Heart left ventricle (tissue), 13 donors: Measurements from ENCODE around the gene ZNF740.
"Not testable (repeated sequence)": the region's sequence is repeated elsewhere in the genome, so short reads cannot be mapped to it uniquely, and the experiment has no call there.

ENCODE experiments used
- POLR2A ChIP-seq, 2 donors: fragments of 450-650 bp; IDR thresholded peaks; one replicate each; pipeline ENCODE4 v1.6.1; 2017; ENCODE audit warnings: antibody characterized with exemption in 2 of 2, mild to moderate bottlenecking in 2 of 2, moderate library complexity in 2 of 2
- TF ChIP-seq, protein P1 (sequence below), 12 donors: fragments of 200-600 bp; sonication (generic) in 4 of 12; IDR thresholded peaks; one replicate each; pipeline versions ENCODE4 v1.5.0 to v1.8.0; 2018 to 2022; ENCODE audit warnings: antibody characterized with exemption in 12 of 12, mild to moderate bottlenecking in 5 of 12
- donor health status: ischemic (EF 13 %, LVEDD 7.1; RV severe dilation, severe dysfunction).
- donor health status: DM: no; HTN: yes; CAD: no.
- donor health status: DM: no; HTN: no; CAD: no.
- donor health status: ischemic (EF 25% LVEDD 6.9; RV normal size, moderate dysfunction).
- donor health status: ischemic (EF 25% LVEDD 5.7; RV mildly dilated, moderate dysfunction).
- donor health status: ischemic (EF 35%, LVEDD 5.7; RV mildly dilated, moderate dysfunction).
- donor health status: nonischemic (EF 11% LVEDD 7.7; RV severe dilation, severe dysfunction).
- donor health status: DM: yes; HTN: yes; CAD: no.
- donor health status: PGD.
- donor health status: ischemic (EF 29% LVEDD 5.4; RV normal size, mild dysfunction).
- donor health status: nonischemic (EF 23%, LVEDD 6.1; RV moderate dilation, normal function).

DNA sequence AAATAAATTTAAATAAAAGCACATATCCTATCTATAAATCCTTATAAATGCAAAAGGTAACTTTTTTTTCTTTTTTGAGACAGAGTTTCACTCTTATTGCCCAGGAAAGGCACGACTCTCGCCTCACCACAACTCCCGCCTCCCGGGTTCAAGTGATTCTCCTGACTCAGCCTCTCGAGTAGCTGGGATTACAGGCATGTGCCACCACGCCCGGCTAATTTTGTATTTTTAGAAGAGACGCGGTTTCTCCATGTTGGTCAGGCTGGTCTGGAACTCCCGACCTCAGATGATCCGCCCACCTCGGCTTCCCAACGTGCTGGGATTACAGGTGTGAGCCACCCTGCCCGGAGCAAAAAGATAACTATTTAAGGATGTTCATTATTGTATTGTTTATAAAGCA, 1.7 kb upstream of the ZNF740 start:
- TF ChIP-seq, protein P1, sequence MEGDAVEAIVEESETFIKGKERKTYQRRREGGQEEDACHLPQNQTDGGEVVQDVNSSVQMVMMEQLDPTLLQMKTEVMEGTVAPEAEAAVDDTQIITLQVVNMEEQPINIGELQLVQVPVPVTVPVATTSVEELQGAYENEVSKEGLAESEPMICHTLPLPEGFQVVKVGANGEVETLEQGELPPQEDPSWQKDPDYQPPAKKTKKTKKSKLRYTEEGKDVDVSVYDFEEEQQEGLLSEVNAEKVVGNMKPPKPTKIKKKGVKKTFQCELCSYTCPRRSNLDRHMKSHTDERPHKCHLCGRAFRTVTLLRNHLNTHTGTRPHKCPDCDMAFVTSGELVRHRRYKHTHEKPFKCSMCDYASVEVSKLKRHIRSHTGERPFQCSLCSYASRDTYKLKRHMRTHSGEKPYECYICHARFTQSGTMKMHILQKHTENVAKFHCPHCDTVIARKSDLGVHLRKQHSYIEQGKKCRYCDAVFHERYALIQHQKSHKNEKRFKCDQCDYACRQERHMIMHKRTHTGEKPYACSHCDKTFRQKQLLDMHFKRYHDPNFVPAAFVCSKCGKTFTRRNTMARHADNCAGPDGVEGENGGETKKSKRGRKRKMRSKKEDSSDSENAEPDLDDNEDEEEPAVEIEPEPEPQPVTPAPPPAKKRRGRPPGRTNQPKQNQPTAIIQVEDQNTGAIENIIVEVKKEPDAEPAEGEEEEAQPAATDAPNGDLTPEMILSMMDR (IDR thresholded peaks at IDR 0.05) = not testable (repeated sequence)
- TF ChIP-seq POLR2A (IDR thresholded peaks at IDR 0.05) = not testable (repeated sequence)
